Activated T-helper 1 cell treated with anti-CD3 and anti-CD28 coated beads, Interleukin-12 subunit alpha, Interleukin-12 subunit beta, Interleukin-2, Interleukin-4 antibody, amounts not matched to agents 30 ng/mL and 10 ng/mL and 1 ng/mL, durations not matched to agents 14 hours and 24 hours and 36 hours (primary cell): ENCODE measurements around the gene YBX2. TPM values are rescaled to one million over a fixed set of nuclear protein-coding genes. Genes with fewer than 3 reads are reported as not detected.

Experiments
- DNase-seq: peaks from one replicate; pipeline ENCODE4 v3.0.0; 2021; ENCODE audit warnings: low spot score
- H3K27ac Mint-ChIP-seq: one replicate; pipeline ENCODE4 v1.8.0; 2021; ENCODE audit warnings: mild to moderate bottlenecking, mixed read lengths
- H3K27me3 Mint-ChIP-seq: one replicate; pipeline ENCODE4 v1.8.0; 2022; ENCODE audit warnings: mild to moderate bottlenecking, moderate library complexity, mixed read lengths; ENCODE audit not compliant: insufficient read depth
- H3K36me3 Mint-ChIP-seq: one replicate; pipeline ENCODE4 v1.8.0; 2021; ENCODE audit warnings: low read depth, mixed read lengths
- H3K4me1 Mint-ChIP-seq: one replicate; pipeline ENCODE4 v1.8.0; 2021; ENCODE audit warnings: low read depth, mixed read lengths
- H3K4me3 Mint-ChIP-seq: one replicate; pipeline ENCODE4 v1.8.0; 2021; ENCODE audit warnings: mild to moderate bottlenecking, moderate library complexity, mixed read lengths
- H3K9me3 Mint-ChIP-seq: one replicate; pipeline ENCODE4 v1.8.0; 2021; ENCODE audit warnings: mixed read lengths
- intact Hi-C: fragments of 100-400 bp; cut with micrococcal nuclease; formaldehyde crosslinking; loops from one replicate; pipeline ENCODE4 v1.15.1; 2024
- total RNA-seq: library from RNA; stranded (reverse); gene quantifications from 2 replicates; pipeline ENCODE4 v1.2.3, GENCODE V29; 2022

The YBX2 gene
- total RNA-seq, 1 donor from 2014 or later = 0.36 TPM

DNA sequence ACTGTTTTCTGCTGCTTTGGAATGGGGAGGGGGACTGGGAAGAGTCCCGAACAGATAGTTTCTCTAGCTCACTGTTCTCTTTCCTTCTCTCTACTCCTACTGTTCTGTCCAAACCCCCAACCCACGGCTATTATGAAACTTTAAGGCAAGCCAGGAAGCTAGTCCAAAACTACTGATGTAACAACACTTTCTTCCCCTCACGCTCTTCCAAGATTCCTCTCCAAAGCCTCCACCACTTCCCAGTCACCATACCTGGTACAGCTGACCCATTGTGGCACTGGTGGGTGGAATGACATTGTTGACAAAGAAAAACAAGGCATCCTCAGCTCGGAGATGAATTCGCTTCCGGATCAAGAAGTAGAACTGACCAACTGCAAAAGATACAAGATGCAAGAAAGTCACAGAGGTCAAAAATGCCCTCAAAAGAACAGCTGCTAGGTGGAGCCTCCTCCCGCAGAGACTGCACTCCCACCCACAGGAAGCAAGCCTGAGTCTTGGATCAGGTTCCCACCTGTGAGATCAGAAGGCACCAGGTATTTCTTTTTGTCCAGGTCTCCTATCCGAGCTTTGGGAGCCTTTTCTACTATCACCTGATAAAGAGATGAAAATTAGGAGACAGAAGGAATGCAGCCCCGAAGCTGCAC is 53.2 kb downstream of the YBX2 start:
- H3K36me3 Mint-ChIP-seq = peaks cover 40% of the 10 kb centered on the region
- H3K4me1 Mint-ChIP-seq = peaks cover 49% of the 10 kb centered on the region
- H3K27ac Mint-ChIP-seq = peak overlapping the region; percentile 93
- intact Hi-C loops = no loop called here
- no peak for DNase-seq
- H3K4me3 Mint-ChIP-seq = peak overlapping the region; percentile 97
- no peaks in the 10 kb centered on the region for H3K27me3 Mint-ChIP-seq
- no peaks in the 10 kb centered on the region for H3K9me3 Mint-ChIP-seq

DNA sequence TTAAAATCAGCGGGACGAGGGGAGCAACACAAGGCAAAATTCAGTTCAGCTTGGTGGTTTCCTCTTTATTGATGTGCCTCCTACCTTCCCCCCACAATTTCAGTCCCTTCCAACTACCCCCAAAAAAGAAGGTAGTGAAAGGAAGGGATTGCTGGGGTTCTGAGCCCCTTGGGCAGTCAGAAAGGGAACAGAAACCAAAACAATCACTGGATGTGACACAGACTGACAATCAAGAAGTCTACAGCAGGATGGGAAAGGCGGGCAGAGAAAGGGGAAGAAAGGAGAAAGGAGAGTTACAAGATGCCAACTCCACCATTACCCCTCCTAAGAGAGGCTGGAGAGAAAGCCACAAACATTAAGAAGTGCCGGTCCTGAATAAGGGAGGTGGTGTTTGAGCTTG is 54.1 kb downstream of the YBX2 start:
- Mint-ChIP-seq H3K4me3 (peak overlapping the region; percentile 97), H3K27me3 (no peaks in the 10 kb centered on the region), H3K4me1 (peaks cover 58% of the 10 kb centered on the region), H3K27ac (peak overlapping the region; percentile 15), H3K36me3 (peaks cover 42% of the 10 kb centered on the region), H3K9me3 (no peaks in the 10 kb centered on the region)
- DNase-seq = no peak
- intact Hi-C loops = no loop called here

DNA sequence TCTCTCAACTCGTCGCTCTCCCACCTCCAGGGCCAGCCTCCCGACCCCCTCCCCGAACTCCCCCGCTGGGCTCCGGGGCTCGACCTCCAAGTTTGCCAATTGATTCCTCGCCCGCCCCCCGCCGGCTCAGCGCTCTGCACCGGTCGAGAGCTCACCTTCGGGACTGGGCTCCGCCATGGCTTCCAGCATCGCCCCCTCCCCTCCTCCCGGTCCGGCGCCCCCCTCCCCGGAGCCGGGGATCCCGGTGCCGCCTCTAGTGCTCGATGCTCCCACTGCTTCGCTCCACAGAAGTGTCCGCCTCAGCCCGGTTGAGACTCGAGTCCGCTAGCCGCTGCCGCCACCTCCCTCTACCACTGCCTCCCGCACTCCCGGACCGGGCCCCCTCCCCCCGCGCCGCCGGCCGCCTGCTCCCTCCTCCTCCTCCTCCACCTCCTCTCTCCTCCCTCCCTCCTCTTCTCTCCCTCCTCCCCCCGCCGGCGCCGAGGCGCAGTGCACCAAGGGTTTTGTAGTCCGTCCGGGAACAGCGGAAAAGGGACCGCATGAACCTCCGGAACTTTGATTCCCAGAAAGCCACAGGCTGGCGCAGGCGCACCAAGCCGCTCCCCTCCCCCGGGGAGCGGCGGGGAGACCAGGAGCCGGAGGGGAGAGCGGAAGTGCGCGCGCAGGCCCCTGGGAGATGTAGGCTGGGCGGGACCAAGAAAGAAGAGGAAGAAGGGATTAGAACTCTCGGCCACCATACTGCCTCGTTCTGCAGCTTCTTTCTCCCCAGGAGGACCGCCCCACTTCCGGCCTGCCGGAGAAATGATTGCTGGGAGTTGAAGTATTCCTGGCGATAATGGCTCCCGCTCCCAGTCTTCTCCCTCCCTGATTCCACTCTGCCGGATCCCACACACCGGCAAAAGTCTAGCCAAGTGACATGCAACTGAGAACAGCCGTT is 55.1 kb downstream of the YBX2 start, which contains the start of gene PHF23:
Gene PHF23 (minus strand): TSS at position 367 of the 937 bp plus-strand sequence. CDS start 178 bp downstream, at position 189.
- DNase-seq = peak; percentile 98
- Mint-ChIP-seq H3K9me3 (no peaks in the 10 kb centered on the region), H3K4me3 (peak within 1 kb of the TSS; percentile 97), H3K27ac (peak within 1 kb of the TSS; percentile 94), H3K36me3 (peaks cover 44% of the 10 kb centered on the region), H3K27me3 (no peaks in the 10 kb centered on the region), H3K4me1 (peaks cover 68% of the 10 kb centered on the region)
- intact Hi-C loops = loop anchor here (1.0 kb wide), 7 partner anchors 13 to 196 kb away; partner anchors contain the start of genes EIF5A, ELP5, SLC2A4 and TMEM102

DNA sequence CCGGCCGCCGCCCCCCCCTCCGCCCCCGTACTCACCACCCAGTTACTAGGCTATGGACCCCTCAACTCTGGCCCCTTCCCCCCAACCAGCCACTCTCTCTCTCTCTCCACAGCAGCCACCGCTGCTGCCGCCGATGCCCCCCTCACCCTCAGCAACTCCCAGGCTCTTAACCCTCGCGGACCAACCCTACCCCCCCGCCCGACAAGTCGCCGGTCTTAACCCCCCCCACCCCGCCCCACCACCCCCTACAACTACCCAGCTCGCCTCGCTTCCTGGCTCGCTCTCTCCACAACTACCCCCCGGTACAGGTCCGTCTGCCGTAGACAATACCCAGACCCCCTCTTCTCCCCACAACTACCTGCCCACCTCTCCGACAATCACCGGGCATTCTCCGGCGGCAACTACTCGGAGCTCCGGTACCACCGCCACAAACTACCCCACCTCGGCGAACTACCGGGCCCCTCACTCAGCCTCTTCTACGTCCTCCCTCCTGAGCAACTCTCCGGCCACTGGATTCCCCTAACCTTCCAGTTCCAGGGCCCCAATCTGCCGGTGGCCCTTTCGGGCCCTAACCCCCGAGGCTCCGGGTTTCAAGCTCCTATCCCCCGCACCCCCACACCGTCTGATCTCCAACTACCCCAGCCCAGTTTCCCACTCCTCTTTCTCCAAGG is 55.9 kb downstream of the YBX2 start:
- Mint-ChIP-seq H3K27ac (peak overlapping the region; percentile 94), H3K36me3 (peaks cover 42% of the 10 kb centered on the region)
- DNase-seq = no peak

More for the DNA sequence above, 55.9 kb downstream of the YBX2 start:
- intact Hi-C loops = loop anchor here (1.0 kb wide), 7 partner anchors 14 to 197 kb away; partner anchors contain the start of genes EIF5A, ELP5, SLC2A4 and TMEM102
- no peaks in the 10 kb centered on the region for H3K9me3 Mint-ChIP-seq
- H3K4me3 Mint-ChIP-seq = peak overlapping the region; percentile 97
- H3K27me3 Mint-ChIP-seq = no peaks in the 10 kb centered on the region
- peaks cover 67% of the 10 kb centered on the region for H3K4me1 Mint-ChIP-seq

Other genes with a start within 250 kb of the YBX2 start
- gene CLEC10A, start 214.4 kb downstream of the YBX2 start, total RNA-seq = not detected in 2 replicates
- not detected in 2 replicates for gene ASGR2, start 179.8 kb downstream of the YBX2 start, total RNA-seq
- 1.1 and 1.6 TPM in 2 replicates for gene ASGR1, start 115.3 kb downstream of the YBX2 start, total RNA-seq
- gene DLG4, start 74.8 kb downstream of the YBX2 start, total RNA-seq = 15.3 and 15.5 TPM in 2 replicates
- 287 and 294 TPM in 2 replicates for gene ACADVL, start 74.7 kb downstream of the YBX2 start, total RNA-seq
- gene DVL2, start 60.1 kb downstream of the YBX2 start, total RNA-seq = 70.0 and 73.5 TPM in 2 replicates
- 52.5 and 55.4 TPM in 2 replicates for gene PHF23, start 55.2 kb downstream of the YBX2 start, total RNA-seq
- 146 and 148 TPM in 2 replicates for gene GABARAP, start 52.2 kb downstream of the YBX2 start, total RNA-seq
- gene CTDNEP1, start 42.9 kb downstream of the YBX2 start, total RNA-seq = 191 and 193 TPM in 2 replicates
- gene ELP5, start 42.4 kb downstream of the YBX2 start, total RNA-seq = 73.6 and 75.5 TPM in 2 replicates
- gene CLDN7, start 32.2 kb downstream of the YBX2 start, total RNA-seq = 0.15 and 0.60 TPM in 2 replicates
- gene SLC2A4, start 12.9 kb downstream of the YBX2 start, total RNA-seq = 0.17 and 0.31 TPM in 2 replicates
- gene EIF5A, start 13.0 kb upstream of the YBX2 start, total RNA-seq = 1,241 and 1,262 TPM in 2 replicates
- gene GPS2, start 20.7 kb upstream of the YBX2 start, total RNA-seq = 52.3 and 59.0 TPM in 2 replicates
- 57.1 and 60.9 TPM in 2 replicates for gene NEURL4, start 34.7 kb upstream of the YBX2 start, total RNA-seq
- 260 and 266 TPM in 2 replicates for gene ACAP1, start 41.9 kb upstream of the YBX2 start, total RNA-seq
- gene KCTD11, start 57.5 kb upstream of the YBX2 start, total RNA-seq = 5.3 TPM in 2 replicates
- 0.17 TPM in 1 of 2 replicates, not detected in the other for gene TMEM95, start 60.5 kb upstream of the YBX2 start, total RNA-seq
- 3.8 and 4.9 TPM in 2 replicates for gene TNK1, start 86.5 kb upstream of the YBX2 start, total RNA-seq
- gene PLSCR3, start 99.9 kb upstream of the YBX2 start, total RNA-seq = 77.1 and 78.2 TPM in 2 replicates
- 53.5 and 54.7 TPM in 2 replicates for gene TMEM256, start 109.5 kb upstream of the YBX2 start, total RNA-seq
- gene NLGN2, start 113.2 kb upstream of the YBX2 start, total RNA-seq = 2.3 and 2.7 TPM in 2 replicates
- gene SPEM1, start 125.7 kb upstream of the YBX2 start, total RNA-seq = not detected in 2 replicates
- not detected in 2 replicates for gene SPEM2, start 131.0 kb upstream of the YBX2 start, total RNA-seq
- not detected in 2 replicates for gene SPEM3, start 134.2 kb upstream of the YBX2 start, total RNA-seq
- gene TMEM102, start 140.8 kb upstream of the YBX2 start, total RNA-seq = 12.3 and 14.0 TPM in 2 replicates
- gene FGF11, start 144.9 kb upstream of the YBX2 start, total RNA-seq = 5.3 and 6.4 TPM in 2 replicates
- gene CHRNB1, start 150.4 kb upstream of the YBX2 start, total RNA-seq = 6.6 and 7.0 TPM in 2 replicates
- 15.1 and 16.0 TPM in 2 replicates for gene ZBTB4, start 185.0 kb upstream of the YBX2 start, total RNA-seq
- gene SLC35G6, start 186.8 kb upstream of the YBX2 start, total RNA-seq = not detected in 2 replicates
- gene POLR2A, start 189.7 kb upstream of the YBX2 start, total RNA-seq = 221 and 223 TPM in 2 replicates